ENCODE data around the gene ME3. TPM values are rescaled to one million over a fixed set of nuclear protein-coding genes. Genes with fewer than 3 reads are reported as not detected.

The ME3 gene
- total RNA-seq, 1 experiment from 2014 or later = 83.8 TPM

- ChIA-PET POLR2A (ENCODE audit: unreplicated experiment) (no interaction called here), CTCF (no interaction called here)
- Histone ChIP-seq H3K36me3 (ENCODE audit: low read depth, low read length) (no peaks in the 10 kb centered on the region), H3K27me3 (ENCODE audit: low read length) (no peaks in the 10 kb centered on the region), H3F3A (ENCODE audit: low read length, unreplicated experiment) (no peaks in the 10 kb centered on the region), H3K79me2 (ENCODE audit: low read length) (peaks cover 41% of the 10 kb centered on the region), H3K4me2 (ENCODE audit: low read length) (peak overlapping the region; percentile 88), H3K9ac (ENCODE audit: low read length) (peak overlapping the region; percentile 92), H3K27ac (ENCODE audit: low read length) (peak overlapping the region; percentile 83), H3K4me1 (ENCODE audit: insufficient read depth, low read length) (peaks cover 45% of the 10 kb centered on the region), H3K9me3 (ENCODE audit: low read length) (no peaks in the 10 kb centered on the region), H4K20me1 (ENCODE audit: low read length) (no peaks in the 10 kb centered on the region), H3K9me2 (replicated peaks; ENCODE audit: low read length) (no peaks in the 10 kb centered on the region), H2AFZ (ENCODE audit: low read length) (no peak overlapping the region), H3K4me3 (ENCODE audit: low read length) (no peak overlapping the region)
- ATAC-seq (no peak), DNase-seq (no peak)
- no TSS peak for BruUV-seq (replicated peaks)
- intact Hi-C loops (cut with micrococcal nuclease) = loop anchor here (10.0 kb wide), 1 partner anchor 208 kb away; no protein-coding TSS in a partner anchor
- no peak for TF ChIP-seq EZH2 (IDR thresholded peaks at IDR 0.05; ENCODE audit: low read length, unreplicated experiment)
- no peak for TF ChIP-seq CTCF (conservative IDR thresholded peaks at IDR 0.05; ENCODE audit: low read depth, low read length)
- no peak for TF ChIP-seq EZH2phosphoT487 (IDR thresholded peaks at IDR 0.05; ENCODE audit: borderline replicate concordance, low read length)
Measured at GRCh38 chr11:86673055-86673843, 833 bp upstream of the ME3 start.

- H2AFZ ChIP-seq (ENCODE audit: low read length) = peak overlapping the region; percentile 67
- peaks cover 45% of the 10 kb centered on the region for H3K4me1 ChIP-seq (ENCODE audit: insufficient read depth, low read length)
- H3K4me3 ChIP-seq (ENCODE audit: low read length) = peak overlapping the region; percentile 69
- H3K4me2 ChIP-seq (ENCODE audit: low read length) = peak overlapping the region; percentile 88
- H3K9me3 ChIP-seq (ENCODE audit: low read length) = no peaks in the 10 kb centered on the region
- no TSS peak for BruUV-seq (replicated peaks)
- H3K27ac ChIP-seq (ENCODE audit: low read length) = peak overlapping the region; percentile 83
- H3K27me3 ChIP-seq (ENCODE audit: low read length) = no peaks in the 10 kb centered on the region
- intact Hi-C loops (cut with micrococcal nuclease) = loop anchor here (2.0 to 10.0 kb wide), 2 partner anchors 129 to 207 kb away; partner anchors contain the start of gene PRSS23
- H3K36me3 ChIP-seq (ENCODE audit: low read depth, low read length) = no peaks in the 10 kb centered on the region; the same call in 1 of the 2 replicates
- ChIA-PET POLR2A (ENCODE audit: unreplicated experiment) (no interaction called here), CTCF (no interaction called here)
- H3K79me2 ChIP-seq (ENCODE audit: low read length) = peaks cover 41% of the 10 kb centered on the region
- TF ChIP-seq EZH2phosphoT487 (IDR thresholded peaks at IDR 0.05; ENCODE audit: borderline replicate concordance, low read length) (no peak), CTCF (conservative IDR thresholded peaks at IDR 0.05; ENCODE audit: low read depth, low read length) (no peak), EZH2 (IDR thresholded peaks at IDR 0.05; ENCODE audit: low read length, unreplicated experiment) (no peak)
- peak; percentile 56 for ATAC-seq
- H4K20me1 ChIP-seq (ENCODE audit: low read length) = no peaks in the 10 kb centered on the region
- DNase-seq = peak; percentile 56
- H3K9me2 ChIP-seq (replicated peaks; ENCODE audit: low read length) = no peaks in the 10 kb centered on the region
- H3K9ac ChIP-seq (ENCODE audit: low read length) = peak overlapping the region; percentile 92
- no peaks in the 10 kb centered on the region for H3F3A ChIP-seq (ENCODE audit: low read length, unreplicated experiment)
Measured at GRCh38 chr11:86671531-86672006, 847 bp downstream of the ME3 start.

- TF ChIP-seq CTCF (conservative IDR thresholded peaks at IDR 0.05; ENCODE audit: low read depth, low read length) = no peak
- no peak for TF ChIP-seq EZH2 (IDR thresholded peaks at IDR 0.05; ENCODE audit: low read length, unreplicated experiment)
- no peak for TF ChIP-seq EZH2phosphoT487 (IDR thresholded peaks at IDR 0.05; ENCODE audit: borderline replicate concordance, low read length)
- H3K4me3 ChIP-seq (ENCODE audit: low read length) = peak overlapping the region; percentile 69
- ATAC-seq (no peak), DNase-seq (no peak)
- H3K9ac ChIP-seq (ENCODE audit: low read length) = peak overlapping the region; percentile 92
- ChIA-PET CTCF (no interaction called here), POLR2A (ENCODE audit: unreplicated experiment) (no interaction called here)
- no peaks in the 10 kb centered on the region for H3K27me3 ChIP-seq (ENCODE audit: low read length)
- no peak overlapping the region for H2AFZ ChIP-seq (ENCODE audit: low read length)
- BruUV-seq (replicated peaks) = TSS peak; percentile 54
- H3K4me2 ChIP-seq (ENCODE audit: low read length) = peak overlapping the region; percentile 88
- no peaks in the 10 kb centered on the region for H3K9me2 ChIP-seq (replicated peaks; ENCODE audit: low read length)
- no peaks in the 10 kb centered on the region for H3F3A ChIP-seq (ENCODE audit: low read length, unreplicated experiment)
- peaks cover 41% of the 10 kb centered on the region for H3K79me2 ChIP-seq (ENCODE audit: low read length)
- H3K4me1 ChIP-seq (ENCODE audit: insufficient read depth, low read length) = peaks cover 45% of the 10 kb centered on the region
- no peaks in the 10 kb centered on the region for H4K20me1 ChIP-seq (ENCODE audit: low read length)
- no peaks in the 10 kb centered on the region; the same call in 1 of the 2 replicates for H3K36me3 ChIP-seq (ENCODE audit: low read depth, low read length)
- intact Hi-C loops (cut with micrococcal nuclease) = loop anchor here (2.0 to 10.0 kb wide), 2 partner anchors 130 to 206 kb away; partner anchors contain the start of gene PRSS23
- peak overlapping the region; percentile 83 for H3K27ac ChIP-seq (ENCODE audit: low read length)
- H3K9me3 ChIP-seq (ENCODE audit: low read length) = no peaks in the 10 kb centered on the region
Measured at GRCh38 chr11:86670911-86671310, 1.5 kb downstream of the ME3 start.
